Activated naive CD8-positive, alpha-beta T cell treated with anti-CD3 and anti-CD28 coated beads, Interleukin-2, amount 50 U/mL, for 16 hours (primary cell): ENCODE results near the gene GPAM.
"Not testable (repeated sequence)": the region's sequence is repeated elsewhere in the genome, so short reads cannot be mapped to it uniquely, and the experiment has no call there.

Experiments
- DNase-seq: peaks from one replicate; pipeline ENCODE4 v3.0.0-alpha.2; 2020; ENCODE audit warnings: low read depth, low spot score

The GPAM gene

GRCh38 chr10:112216151-112216550, 32.6 kb upstream of the GPAM start:
- DNase-seq, result no peak

GRCh38 chr10:112215342-112215774, 31.8 kb upstream of the GPAM start:
- no peak for DNase-seq

DNA sequence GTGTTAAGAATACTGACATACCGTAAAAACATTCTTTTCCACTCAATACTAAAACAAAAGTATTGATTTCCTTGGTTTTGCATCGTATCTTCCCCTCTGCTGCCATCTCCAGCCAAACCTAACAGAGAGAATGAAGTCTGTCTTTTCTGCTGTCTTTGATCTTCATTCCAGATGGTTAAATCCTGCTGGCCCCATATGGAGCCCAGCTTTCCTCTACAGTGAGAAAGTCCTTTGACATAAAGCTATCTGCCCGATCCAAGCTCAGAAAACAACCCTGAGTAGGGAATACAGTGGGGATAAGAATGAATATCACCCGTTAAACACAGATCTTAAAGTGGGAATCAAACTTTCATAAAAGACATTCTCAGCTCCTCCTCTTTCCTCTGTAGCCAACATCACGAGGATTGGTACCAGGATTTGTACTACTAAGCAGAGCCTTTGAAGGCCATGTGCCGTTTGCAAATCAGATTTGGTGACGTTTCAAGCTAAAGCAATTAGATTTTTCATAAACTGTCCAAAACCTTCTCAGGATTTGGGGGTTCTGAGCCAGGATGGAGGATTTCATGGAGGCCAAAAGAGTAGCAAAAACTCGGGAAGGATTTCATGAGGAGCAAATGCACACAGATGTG, 30.8 kb upstream of the GPAM start:
- DNase-seq, result no peak

GRCh38 chr10:112213836-112214235, 30.3 kb upstream of the GPAM start:
- DNase-seq, result no peak

GRCh38 chr10:112213098-112213823, 29.7 kb upstream of the GPAM start:
- no peak for DNase-seq

- no peak for DNase-seq
These were observed 27.1 kb upstream of the GPAM start for GRCh38 chr10:112210666-112211065.

- DNase-seq, result no peak
These were observed 26.1 kb upstream of the GPAM start for GRCh38 chr10:112209684-112210131.

DNA sequence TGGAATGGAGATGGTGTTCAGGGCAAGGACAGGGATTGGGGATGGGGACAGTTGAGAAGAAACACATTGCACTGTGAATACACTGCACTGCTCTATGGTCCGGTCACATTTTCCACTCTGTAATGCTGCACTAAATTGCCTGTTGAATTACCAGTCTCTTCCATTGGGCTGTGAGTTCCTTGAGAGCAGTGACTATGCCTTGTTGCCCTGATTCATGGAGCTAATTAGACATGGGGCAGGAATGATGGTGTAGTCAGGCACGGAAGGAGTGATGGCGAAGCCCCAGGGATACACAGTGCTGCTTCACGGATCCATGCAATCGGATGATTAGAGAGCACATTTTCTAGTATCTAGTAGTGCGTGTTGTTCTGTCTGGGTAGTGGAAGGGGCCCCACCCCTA, 25.4 kb upstream of the GPAM start:
- DNase-seq, result no peak

DNA sequence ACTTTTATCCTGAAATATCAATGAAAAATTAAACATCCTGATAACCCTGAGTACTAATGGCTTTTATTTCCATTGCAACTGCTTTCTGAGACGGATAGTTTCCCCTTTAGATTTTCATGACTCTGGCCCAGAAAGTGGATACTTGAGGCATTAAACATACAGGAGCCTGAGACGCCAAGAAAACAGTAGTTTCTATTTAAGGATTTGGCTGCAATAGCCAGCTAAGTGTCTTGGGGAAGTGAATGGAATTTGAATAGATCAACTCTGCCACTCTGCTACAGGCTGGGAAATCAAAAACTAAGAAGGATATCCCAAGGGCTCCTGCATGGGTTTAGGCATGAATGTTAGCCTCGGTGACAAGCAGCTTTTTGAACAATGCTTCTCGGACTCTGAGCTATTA, 24.7 kb upstream of the GPAM start:
- no peak for DNase-seq

- no peak for DNase-seq
These were observed 19.9 kb upstream of the GPAM start for GRCh38 chr10:112203328-112204076.

- no peak for DNase-seq
These were observed 19.1 kb upstream of the GPAM start for GRCh38 chr10:112202561-112203241.

- DNase-seq, result no peak
These were observed 18.5 kb upstream of the GPAM start for GRCh38 chr10:112202076-112202475.

- DNase-seq, result no peak
These were observed 17.8 kb upstream of the GPAM start for GRCh38 chr10:112201334-112201733.

- DNase-seq, result not testable (repeated sequence)
These were observed 16.7 kb upstream of the GPAM start for GRCh38 chr10:112200259-112200658.

GRCh38 chr10:112197662-112198061, 14.1 kb upstream of the GPAM start:
- not testable (repeated sequence) for DNase-seq

GRCh38 chr10:112195224-112195623, 11.7 kb upstream of the GPAM start:
- no peak for DNase-seq

- no peak for DNase-seq
These were observed 8.2 kb upstream of the GPAM start for GRCh38 chr10:112191791-112192190.

DNA sequence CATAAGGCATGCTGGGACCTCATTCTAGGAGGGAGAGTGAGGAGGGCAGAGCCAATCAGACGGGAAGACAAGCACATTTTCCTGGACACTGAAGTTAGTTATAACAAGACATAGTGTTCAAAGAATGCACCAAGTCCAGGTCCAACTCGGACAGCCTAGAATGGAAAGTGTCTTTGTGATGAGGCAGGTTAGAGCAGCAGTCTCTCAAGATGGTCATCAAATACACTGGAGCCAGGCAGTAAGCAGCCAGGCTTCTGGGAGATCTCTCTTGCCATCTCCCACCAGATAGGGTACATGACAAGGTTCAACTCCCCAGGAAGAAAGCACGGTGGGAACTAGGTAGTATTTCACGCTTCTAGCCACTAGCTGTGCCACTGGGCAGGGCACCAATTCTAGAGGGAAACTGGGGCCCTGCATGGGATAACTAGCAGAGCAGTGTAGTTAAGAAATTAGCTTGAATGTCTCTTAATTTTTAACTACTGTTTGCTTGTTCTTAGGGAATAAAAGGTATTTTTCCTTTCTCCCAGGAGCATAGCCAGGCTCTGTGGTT, 7.6 kb upstream of the GPAM start:
- DNase-seq, result no peak

DNA sequence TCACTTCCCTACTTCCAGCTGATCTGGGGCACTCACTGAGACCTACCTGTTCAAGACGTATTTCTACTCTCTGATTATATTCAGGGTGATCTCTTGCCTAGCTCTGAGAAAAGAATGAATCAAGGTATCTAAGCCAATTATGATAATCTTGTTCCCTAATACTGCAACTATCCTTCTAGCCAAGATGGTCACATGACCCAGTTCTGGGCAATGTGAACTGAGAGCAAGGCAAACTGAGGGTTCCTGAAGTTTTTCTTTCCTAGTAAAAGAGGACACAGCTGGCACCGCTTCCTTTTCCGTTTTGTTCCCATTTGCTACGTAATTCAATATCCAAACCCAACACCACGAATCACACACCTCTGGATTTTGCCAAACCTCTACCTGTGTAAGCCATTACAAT, 5.9 kb upstream of the GPAM start:
- DNase-seq, result no peak

- no peak for DNase-seq
These were observed 4.0 kb upstream of the GPAM start for GRCh38 chr10:112187527-112187926.

DNA sequence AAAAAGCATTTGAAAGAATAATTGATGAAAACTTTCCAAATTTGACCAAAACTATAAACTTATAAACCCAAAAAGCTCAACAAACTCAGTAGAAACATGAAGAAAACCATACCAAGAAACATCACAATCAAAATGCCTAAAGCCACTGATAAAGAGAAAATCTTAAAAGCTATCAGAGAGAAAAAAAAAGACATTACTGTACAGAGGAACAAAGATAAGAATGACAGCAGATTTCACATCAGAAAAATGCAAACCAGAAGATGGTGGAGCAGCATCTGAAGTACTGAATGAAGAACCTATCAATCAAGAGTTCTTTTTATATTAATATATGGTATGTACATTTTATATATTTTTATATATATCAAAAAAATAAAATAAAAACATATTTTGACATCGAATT, 2.4 kb upstream of the GPAM start:
- DNase-seq, result no peak

GRCh38 chr10:112184379-112184778, 814 bp upstream of the GPAM start:
- no peak for DNase-seq
